Measurements from ENCODE around the gene ERC1. TPM values are rescaled to one million over a fixed set of nuclear protein-coding genes. Genes with fewer than 3 reads are reported as not detected.

The ERC1 gene
- total and polyA plus RNA-seq, 5 experiments from 2014 or later, result 14.0 to 51.9 (median 22.5) TPM

- Mint-ChIP-seq H3K36me3 (peaks cover 0 to 13% (median 7%) of the 10 kb centered on the region in 3 donors), H3K27ac (no peak overlapping the region), H3K27me3 (no peaks in the 10 kb centered on the region), H3K4me1 (peaks cover 7 to 20% (median 11%) of the 10 kb centered on the region in 4 donors), H3K9me3 (no peaks in the 10 kb centered on the region), H3K4me3 (no peak overlapping the region)
- POLR2A ChIA-PET, result no interaction called here
- DNase-seq, result no peak
- ATAC-seq, result no peak
These were observed 17.0 kb downstream of the ERC1 start for GRCh38 chr12:1007994-1008393.

GRCh38 chr12:1011091-1011490 is 20.1 kb downstream of the ERC1 start:
- Mint-ChIP-seq H3K4me3 (no peak overlapping the region), H3K27me3 (no peaks in the 10 kb centered on the region), H3K36me3 (peaks cover 0 to 16% (median 5%) of the 10 kb centered on the region in 3 donors), H3K27ac (no peak overlapping the region), H3K9me3 (no peaks in the 10 kb centered on the region), H3K4me1 (peaks cover 2 to 11% (median 8%) of the 10 kb centered on the region in 4 donors)
- ATAC-seq, result no peak
- POLR2A ChIA-PET, result no interaction called here
- no peak for DNase-seq

- no peak overlapping the region for H3K4me3 Mint-ChIP-seq
- peaks cover 0 to 8% (median 6%) of the 10 kb centered on the region in 4 donors for H3K4me1 Mint-ChIP-seq
- no peaks in the 10 kb centered on the region for H3K27me3 Mint-ChIP-seq
- POLR2A ChIA-PET, result no interaction called here
- peaks cover 0 to 20% (median 5%) of the 10 kb centered on the region in 3 donors for H3K36me3 Mint-ChIP-seq
- H3K27ac Mint-ChIP-seq, result no peak overlapping the region
- no peak for ATAC-seq
- DNase-seq, result no peak
- no peaks in the 10 kb centered on the region for H3K9me3 Mint-ChIP-seq
These were observed 22.8 kb downstream of the ERC1 start for GRCh38 chr12:1013618-1014489.

- Mint-ChIP-seq H3K9me3 (peaks cover 0 to 1% (median 0%) of the 10 kb centered on the region in 9 donors), H3K4me1 (peaks cover 4 to 19% (median 14%) of the 10 kb centered on the region in 4 donors), H3K27ac (peak overlapping the region in 1 of 10 donors; percentile 75), H3K4me3 (no peak overlapping the region), H3K36me3 (peaks cover 3 to 30% (median 11%) of the 10 kb centered on the region in 3 donors), H3K27me3 (no peaks in the 10 kb centered on the region)
- no peak for ATAC-seq
- POLR2A ChIA-PET, result interaction anchor here (0.6 kb wide), 2 partner anchors 13 to 682 kb away, joined by 3 read pairs; no protein-coding TSS in a partner anchor
- DNase-seq, result no peak
These were observed 28.3 kb downstream of the ERC1 start for GRCh38 chr12:1019283-1019682.

DNA sequence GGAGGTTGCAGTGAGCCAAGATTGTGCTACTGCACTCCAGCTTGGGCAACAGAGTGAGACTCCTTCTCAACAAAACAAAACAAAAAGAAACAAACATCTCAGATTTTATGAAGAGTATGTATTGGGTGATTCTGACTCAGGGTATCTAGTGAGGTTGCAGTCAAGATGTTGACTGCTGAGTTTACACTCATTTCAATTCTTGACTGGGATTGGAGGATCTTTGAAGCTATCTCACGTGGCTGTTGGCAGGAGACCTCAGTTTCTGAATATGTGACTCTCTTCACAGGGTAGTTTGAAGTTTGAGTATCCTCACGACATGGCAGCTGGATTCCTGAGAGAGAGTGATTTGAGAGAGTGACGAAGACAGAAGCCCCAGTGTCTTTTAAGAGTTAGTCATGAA is 29.4 kb downstream of the ERC1 start:
- Mint-ChIP-seq H3K36me3 (peaks cover 3 to 24% (median 11%) of the 10 kb centered on the region in 3 donors), H3K27me3 (no peaks in the 10 kb centered on the region), H3K4me1 (peaks cover 4 to 22% (median 13%) of the 10 kb centered on the region in 4 donors), H3K27ac (peak overlapping the region in 1 of 10 donors; percentile 29), H3K9me3 (peaks cover 0 to 1% (median 0%) of the 10 kb centered on the region in 9 donors), H3K4me3 (peak overlapping the region in 1 of 10 donors; percentile 63)
- POLR2A ChIA-PET, result no interaction called here
- ATAC-seq, result no peak
- no peak for DNase-seq

DNA sequence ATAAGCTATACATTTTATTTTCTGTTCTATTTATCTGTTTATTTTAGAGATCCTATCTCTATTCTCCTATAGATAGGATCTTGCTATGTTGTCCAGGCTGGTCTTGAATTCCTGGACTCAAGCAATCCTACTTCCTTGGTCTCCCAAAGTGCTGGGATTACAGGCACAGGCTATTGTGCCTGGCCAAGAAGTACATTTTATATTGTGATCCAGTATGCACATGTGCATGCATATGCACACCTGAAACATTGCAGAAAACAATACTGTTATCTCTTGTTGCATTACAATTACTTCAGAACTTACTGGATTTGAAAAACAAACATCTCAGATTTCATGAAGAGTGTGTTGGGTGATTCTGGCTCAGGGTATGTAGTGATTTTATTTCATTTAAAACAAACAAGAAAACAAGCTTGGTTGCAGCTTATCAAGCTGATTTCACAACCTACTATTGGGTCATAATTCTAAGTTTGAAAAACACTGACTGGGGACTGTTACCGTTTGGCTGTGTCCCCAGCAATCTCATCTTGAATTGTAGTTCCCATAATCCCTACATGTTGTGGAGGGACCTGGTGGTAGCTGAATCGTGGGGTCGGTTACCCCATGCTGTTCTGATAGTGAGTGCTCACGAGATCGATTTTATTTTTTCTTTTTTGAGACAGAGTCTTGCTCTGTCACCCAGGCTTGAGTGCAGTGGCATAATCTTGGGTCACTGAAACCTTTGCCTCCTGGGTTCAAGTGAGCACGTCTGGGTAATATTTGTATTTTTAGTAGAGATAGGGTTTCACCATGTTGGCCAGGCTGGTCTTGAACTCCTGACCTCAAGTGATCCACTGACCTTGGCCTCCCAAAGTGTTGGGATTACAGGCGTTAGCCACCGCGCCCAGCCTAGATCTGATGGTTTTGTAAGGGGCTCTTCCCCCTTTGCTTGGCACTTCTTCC is 31.3 kb downstream of the ERC1 start:
- H3K4me3 Mint-ChIP-seq, result no peak overlapping the region
- no peaks in the 10 kb centered on the region for H3K27me3 Mint-ChIP-seq
- ATAC-seq (no peak), DNase-seq (no peak)
- H3K27ac Mint-ChIP-seq, result no peak overlapping the region
- H3K4me1 Mint-ChIP-seq, result peaks cover 0 to 27% (median 14%) of the 10 kb centered on the region in 4 donors
- peaks cover 0 to 1% (median 0%) of the 10 kb centered on the region in 9 donors for H3K9me3 Mint-ChIP-seq
- POLR2A ChIA-PET, result no interaction called here
- peaks cover 3 to 28% (median 11%) of the 10 kb centered on the region in 3 donors for H3K36me3 Mint-ChIP-seq

DNA sequence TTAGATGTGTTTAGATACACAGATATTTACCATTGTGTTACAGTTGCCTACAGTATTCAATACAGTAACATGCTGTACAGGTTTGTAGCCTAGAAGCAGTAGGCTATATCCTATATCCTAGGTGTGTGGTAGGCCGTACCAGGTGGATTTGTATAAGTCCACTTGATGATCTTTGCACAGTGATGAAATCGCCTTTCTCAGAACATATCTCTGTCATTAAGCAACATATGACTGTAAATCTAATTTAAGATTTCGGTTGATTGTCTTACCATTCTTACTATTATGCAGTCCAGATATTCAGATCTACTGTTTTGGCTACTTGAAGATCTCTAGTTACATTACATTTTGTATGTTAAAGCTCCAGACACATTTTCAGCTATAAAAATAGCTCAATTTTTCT is 39.8 kb downstream of the ERC1 start:
- Mint-ChIP-seq H3K9me3 (no peaks in the 10 kb centered on the region), H3K27ac (peak overlapping the region in 2 of 10 donors; percentile 2 to 43)

DNA sequence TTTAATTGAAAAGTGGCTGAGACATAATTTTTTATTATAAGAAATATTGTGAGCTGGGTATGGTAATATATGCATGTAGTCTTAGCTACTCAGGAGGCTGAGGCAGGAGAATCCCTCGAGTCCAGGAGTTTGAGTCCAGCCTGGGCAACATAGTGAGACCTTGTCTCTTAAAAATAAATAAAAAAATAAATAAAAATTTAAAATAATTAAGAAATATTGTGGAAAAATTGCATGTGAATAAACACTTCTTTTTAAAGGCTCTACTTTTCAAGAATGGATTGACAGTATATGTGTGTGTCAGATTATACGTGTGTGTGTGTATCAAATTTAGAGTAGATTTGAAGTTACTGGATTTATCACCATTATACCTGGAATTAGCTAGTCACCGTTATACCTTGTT is 43.2 kb downstream of the ERC1 start:
- Mint-ChIP-seq H3K27ac (no peak overlapping the region), H3K4me1 (peaks cover 0 to 4% (median 1%) of the 10 kb centered on the region in 4 donors), H3K27me3 (no peaks in the 10 kb centered on the region), H3K9me3 (no peaks in the 10 kb centered on the region), H3K36me3 (peaks cover 0 to 56% (median 27%) of the 10 kb centered on the region in 3 donors), H3K4me3 (no peak overlapping the region)
- POLR2A ChIA-PET, result no interaction called here
- ATAC-seq (no peak), DNase-seq (no peak)

More for the DNA sequence above, 39.8 kb downstream of the ERC1 start:
- Mint-ChIP-seq H3K4me1 (peaks cover 0 to 9% (median 3%) of the 10 kb centered on the region in 4 donors), H3K36me3 (peaks cover 10 to 60% (median 41%) of the 10 kb centered on the region in 3 donors), H3K4me3 (no peak overlapping the region), H3K27me3 (no peaks in the 10 kb centered on the region)
- POLR2A ChIA-PET, result no interaction called here
- DNase-seq, result no peak
- no peak for ATAC-seq

DNA sequence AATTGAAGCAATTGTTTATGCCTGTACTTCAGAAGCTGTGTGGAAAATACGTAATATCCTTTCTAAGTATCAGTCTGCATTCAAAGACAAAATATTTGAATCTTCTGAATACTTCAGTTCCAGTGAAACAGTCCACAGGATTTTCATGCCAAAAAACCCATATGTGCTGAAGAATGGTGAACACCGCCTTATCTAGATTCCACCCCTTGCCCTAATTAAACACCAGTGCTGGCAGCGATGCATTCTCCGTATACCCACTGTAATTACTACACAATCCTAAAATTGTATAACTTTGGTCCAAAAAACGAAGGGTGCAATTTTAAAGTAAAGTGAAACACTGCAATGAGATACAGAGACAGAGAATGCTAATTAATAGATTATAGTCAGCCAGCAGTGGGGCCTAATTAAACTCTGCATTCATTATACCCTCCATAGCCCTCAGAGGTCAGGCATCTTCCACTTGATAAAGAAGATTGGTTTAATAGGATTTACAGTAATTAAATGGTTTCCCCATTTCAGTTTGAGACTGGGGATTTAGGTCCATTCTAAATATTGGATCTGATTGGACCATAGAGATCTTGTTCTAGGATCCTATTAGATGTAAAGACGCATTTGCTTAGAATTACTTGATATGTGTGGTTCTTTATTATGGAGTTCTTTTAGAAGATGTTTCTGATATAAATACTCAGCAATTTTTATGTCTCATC is 43.9 kb downstream of the ERC1 start:
- peaks cover 0 to 50% (median 24%) of the 10 kb centered on the region in 3 donors for H3K36me3 Mint-ChIP-seq
- ATAC-seq (no peak), DNase-seq (no peak)
- no peaks in the 10 kb centered on the region for H3K27me3 Mint-ChIP-seq
- no peaks in the 10 kb centered on the region for H3K9me3 Mint-ChIP-seq
- peaks cover 0 to 4% (median 1%) of the 10 kb centered on the region in 4 donors for H3K4me1 Mint-ChIP-seq
- POLR2A ChIA-PET, result no interaction called here
- H3K27ac Mint-ChIP-seq, result no peak overlapping the region
- no peak overlapping the region for H3K4me3 Mint-ChIP-seq

DNA sequence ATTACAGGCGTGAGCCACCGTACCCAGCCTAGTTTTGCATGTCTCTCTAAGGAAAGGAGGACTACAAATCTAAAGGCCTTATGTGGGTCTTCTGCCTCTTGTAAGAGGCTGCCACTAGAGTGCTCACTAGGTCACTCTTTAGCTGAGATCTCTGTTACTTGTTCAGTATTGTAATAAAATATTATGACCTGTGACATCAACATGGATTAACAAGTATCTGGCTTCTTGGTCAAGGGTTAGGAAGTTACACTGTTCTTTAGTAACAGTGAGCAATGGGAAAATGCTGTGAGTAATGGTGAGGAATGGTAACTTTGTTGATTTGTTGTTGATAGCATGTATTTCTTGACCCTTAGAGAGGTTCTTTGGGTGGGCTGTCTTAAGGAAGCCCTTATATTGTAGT is 50.5 kb downstream of the ERC1 start:
- no peaks in the 10 kb centered on the region for H3K27me3 Mint-ChIP-seq
- POLR2A ChIA-PET, result no interaction called here
- peak overlapping the region in 1 of 10 donors; percentile 21 for H3K27ac Mint-ChIP-seq
- H3K4me3 Mint-ChIP-seq, result no peak overlapping the region
- DNase-seq, result no peak
- H3K36me3 Mint-ChIP-seq, result peaks cover 0 to 33% (median 9%) of the 10 kb centered on the region in 3 donors
- ATAC-seq, result no peak
- no peaks in the 10 kb centered on the region for H3K9me3 Mint-ChIP-seq
- H3K4me1 Mint-ChIP-seq, result peaks cover 2 to 6% (median 5%) of the 10 kb centered on the region in 4 donors

DNA sequence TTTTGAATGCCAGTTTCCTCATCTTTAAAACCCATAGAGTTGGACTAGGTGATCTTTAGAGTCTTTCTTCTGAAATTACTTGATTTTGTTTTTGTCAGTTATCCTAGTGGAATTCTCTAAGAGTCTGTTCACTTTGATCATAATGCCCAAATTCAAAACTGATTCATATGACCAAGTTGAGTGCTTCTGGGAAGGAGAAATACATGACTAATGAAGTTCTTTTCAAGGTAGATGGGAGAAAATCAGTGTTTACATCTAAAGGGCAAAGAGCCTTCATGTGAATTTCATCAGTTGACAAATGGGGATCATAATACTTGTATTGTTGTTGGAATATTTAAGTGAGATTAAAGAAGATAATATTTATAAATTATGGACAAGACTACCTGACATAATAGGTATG is 53.2 kb downstream of the ERC1 start:
- DNase-seq (no peak), ATAC-seq (no peak)
- POLR2A ChIA-PET, result no interaction called here
- Mint-ChIP-seq H3K36me3 (peaks cover 0 to 22% (median 7%) of the 10 kb centered on the region in 3 donors), H3K9me3 (no peaks in the 10 kb centered on the region), H3K4me3 (no peak overlapping the region), H3K27ac (no peak overlapping the region), H3K4me1 (peaks cover 10 to 18% (median 17%) of the 10 kb centered on the region in 4 donors), H3K27me3 (no peaks in the 10 kb centered on the region)

- no peak for DNase-seq
- Mint-ChIP-seq H3K4me3 (no peak overlapping the region), H3K36me3 (peaks cover 0 to 24% (median 7%) of the 10 kb centered on the region in 3 donors), H3K9me3 (no peaks in the 10 kb centered on the region), H3K4me1 (peaks cover 10 to 20% (median 17%) of the 10 kb centered on the region in 4 donors), H3K27ac (no peak overlapping the region), H3K27me3 (no peaks in the 10 kb centered on the region)
- POLR2A ChIA-PET, result no interaction called here
- no peak for ATAC-seq
These were observed 53.7 kb downstream of the ERC1 start for GRCh38 chr12:1044696-1045095.
